Suppressor macrophage treated with lipopolysaccharide for 4 hours (primary cell): ENCODE measurements around the gene ARMC9.
A peak's percentile ranks its signal among the peaks of the same experiment; 100 is the strongest.
"Not testable (repeated sequence)": the region's sequence is repeated elsewhere in the genome, so short reads cannot be mapped to it uniquely, and the experiment has no call there.

Experiments used
- DNase-seq: peaks from one replicate; pipeline ENCODE4 v3.0.0-alpha.2; 2020

ARMC9 gene

DNA sequence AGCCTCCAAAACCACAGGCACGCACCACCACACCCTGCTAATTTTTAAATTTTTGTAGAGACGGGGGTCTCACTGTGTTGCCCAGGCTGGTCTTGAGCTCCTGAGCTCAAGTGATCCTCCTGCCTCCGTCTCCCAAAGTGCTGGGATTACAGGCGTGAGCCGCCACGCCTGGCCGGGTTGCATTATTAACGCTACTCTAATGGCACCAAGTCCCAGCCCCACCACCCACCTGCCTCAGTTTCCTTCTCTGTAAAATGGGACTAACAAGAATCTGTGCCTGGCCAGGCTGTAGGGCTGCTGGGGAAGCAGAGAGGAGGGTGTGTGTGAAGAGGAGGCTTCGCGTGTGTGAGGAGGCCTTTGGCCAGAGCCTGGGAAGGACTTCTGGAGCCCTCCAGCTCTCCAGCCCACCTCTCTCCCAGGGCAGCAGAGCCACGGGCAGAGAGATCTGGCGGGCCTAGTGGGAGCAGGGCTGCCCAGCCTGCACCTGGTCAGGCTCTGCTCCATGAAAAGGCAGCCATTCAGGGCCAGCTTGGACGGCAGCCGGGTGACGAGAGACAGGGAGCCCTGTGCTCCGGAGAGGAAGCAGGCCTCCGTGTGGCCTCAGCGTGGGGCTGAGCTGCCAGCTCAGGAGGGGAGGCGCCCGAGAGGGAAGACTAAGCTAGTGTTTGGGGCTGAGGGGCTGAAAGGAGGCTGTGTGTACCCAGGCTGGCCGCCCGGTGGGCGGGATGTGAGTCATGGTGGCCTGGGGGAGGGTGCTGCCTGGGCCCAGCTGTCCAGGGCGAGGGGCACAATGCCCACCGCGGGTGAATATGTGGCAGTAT is 189.7 kb downstream of the ARMC9 start:
- peak; percentile 62 for DNase-seq

DNA sequence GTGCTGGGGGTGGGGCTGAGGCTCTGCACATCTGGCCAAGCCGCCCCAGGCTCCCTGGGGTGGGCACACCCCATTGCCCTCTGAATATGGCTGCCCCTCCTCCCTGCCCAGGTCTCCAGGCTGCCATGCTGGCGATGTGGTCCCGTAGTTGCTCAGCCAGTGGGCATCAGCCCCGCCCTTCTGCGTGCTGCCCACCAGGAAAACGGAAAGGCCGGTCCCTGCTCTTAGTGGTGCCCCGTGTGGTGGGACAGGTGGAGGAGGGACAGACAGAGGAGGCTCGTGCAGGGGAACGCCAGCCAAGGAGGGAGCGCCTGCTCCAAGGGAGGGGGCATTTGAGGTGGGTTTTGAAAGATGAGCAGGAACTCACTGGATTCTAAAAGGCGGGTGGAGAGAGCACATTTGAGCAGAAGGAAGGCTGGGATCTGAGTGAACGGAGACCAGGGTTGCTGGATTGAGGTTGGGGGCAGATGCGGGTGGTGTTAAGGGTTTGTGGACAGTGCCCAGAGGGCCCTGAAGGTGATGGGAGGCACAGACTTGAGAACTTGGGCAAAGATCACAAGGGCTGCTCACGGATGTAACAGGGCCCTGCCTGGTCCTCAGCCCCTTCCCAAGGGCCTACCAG is 190.4 kb downstream of the ARMC9 start:
- DNase-seq, result no peak

DNA sequence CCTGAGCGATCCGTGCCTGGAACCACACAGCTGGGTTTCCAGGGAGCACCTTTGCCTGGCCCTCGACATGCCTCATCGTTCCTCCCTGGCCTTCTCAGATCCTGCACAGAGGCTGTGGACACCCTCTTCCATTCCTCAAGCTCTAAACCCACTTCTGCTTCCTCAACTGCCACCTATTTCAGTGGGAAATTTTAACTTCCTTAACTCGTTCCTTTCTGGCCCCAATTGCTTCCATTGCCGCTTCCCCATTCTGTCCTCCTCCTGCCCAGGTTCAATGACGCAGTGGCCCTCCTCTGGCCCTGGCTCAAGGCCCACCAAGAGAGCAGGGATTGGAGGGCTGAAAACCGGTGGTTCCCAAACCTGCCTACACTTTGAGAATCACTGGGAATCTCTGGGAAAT is 192.2 kb downstream of the ARMC9 start:
- peak; percentile 49 for DNase-seq

GRCh38 chr2:231391981-231392380 is 193.6 kb downstream of the ARMC9 start:
- DNase-seq, result no peak

DNA sequence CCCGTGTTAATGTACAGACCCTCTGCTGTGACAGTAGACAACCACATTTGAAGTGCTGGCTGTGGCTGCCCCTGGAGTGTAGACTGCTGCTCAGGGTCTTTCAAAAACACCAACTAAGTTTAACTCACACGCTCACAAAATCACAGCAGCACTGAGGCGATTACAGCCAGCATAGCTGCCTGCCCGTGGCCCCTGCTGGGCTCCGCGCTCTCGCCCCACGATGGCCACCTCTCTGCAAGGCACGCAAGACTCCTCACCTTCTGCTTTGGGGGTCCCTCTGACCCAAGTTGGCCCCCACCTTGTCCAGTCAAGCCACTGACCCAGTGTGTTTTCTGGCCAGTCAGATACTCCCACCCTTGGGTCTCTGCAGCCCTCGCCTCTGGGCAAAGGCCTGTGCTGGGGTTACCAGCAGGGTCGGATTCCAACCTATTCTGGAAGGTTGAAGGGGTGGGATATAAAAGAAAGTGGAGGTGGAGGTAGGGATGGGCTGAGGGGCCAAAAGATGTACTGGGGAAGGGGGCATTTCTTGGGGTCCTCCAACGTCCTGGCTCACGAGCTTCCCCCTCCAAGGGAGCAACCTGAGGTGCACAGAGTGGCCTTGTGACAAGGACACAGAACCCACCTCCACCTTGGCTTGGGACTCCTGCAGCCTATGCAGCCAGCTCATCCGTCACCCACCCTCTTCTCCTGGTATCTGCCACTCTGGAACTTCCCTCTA is 194.2 kb downstream of the ARMC9 start:
- no peak for DNase-seq

GRCh38 chr2:231393149-231394131 is 195.0 kb downstream of the ARMC9 start:
- DNase-seq, result no peak

GRCh38 chr2:231394211-231395141 is 196.0 kb downstream of the ARMC9 start:
- no peak for DNase-seq

DNA sequence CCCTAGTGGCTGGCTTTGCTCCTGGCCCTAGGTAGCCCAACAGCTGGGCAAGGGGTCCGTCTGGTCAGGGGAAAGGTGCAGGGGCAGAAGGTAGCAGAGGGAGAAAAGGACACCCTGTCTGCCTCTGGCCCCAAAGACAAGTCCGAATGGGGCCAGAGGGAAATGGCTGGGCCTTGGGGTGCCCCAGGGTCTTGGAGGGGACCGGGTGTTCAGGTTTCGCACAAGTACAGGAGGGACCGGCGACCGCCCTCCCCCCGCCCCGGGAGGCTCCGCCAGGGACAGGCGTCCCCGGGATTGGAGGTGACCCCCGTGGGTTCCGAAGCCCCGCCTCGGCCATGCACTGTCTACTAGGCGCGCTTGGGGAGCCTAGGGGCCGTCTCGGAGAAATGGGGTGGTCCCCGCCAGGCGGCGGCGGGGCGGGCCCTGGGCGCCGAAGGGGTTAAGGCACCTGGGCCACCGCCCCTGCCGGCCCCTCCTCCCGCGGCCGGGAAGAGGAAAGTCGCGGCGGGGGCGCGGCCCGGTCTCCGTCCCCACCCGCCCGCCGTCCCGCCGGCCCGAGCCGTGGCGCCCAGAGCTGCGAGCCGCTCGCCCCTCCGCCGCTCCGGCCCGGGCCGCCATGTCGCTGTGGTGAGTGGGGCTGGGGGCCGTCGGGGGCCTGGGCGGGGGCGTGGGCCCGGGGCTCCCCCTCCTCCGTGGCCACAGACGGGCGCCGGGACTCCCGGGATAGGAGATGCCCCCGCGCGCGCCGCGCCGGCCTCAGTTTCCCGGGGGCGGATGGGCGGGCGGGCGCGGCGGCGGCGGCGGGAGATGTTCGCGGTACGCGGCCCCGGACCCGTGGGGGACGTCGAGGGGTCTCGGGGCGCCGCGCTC is 197.0 kb downstream of the ARMC9 start, which contains the start of gene B3GNT7:
B3GNT7 (plus strand) TSS at position 523 of the 870 bp plus-strand sequence; CDS start at position 617, 94 bp downstream.
- no peak for DNase-seq

- DNase-seq, result no peak
Measured at GRCh38 chr2:231396058-231396821, 197.8 kb downstream of the ARMC9 start.

DNA sequence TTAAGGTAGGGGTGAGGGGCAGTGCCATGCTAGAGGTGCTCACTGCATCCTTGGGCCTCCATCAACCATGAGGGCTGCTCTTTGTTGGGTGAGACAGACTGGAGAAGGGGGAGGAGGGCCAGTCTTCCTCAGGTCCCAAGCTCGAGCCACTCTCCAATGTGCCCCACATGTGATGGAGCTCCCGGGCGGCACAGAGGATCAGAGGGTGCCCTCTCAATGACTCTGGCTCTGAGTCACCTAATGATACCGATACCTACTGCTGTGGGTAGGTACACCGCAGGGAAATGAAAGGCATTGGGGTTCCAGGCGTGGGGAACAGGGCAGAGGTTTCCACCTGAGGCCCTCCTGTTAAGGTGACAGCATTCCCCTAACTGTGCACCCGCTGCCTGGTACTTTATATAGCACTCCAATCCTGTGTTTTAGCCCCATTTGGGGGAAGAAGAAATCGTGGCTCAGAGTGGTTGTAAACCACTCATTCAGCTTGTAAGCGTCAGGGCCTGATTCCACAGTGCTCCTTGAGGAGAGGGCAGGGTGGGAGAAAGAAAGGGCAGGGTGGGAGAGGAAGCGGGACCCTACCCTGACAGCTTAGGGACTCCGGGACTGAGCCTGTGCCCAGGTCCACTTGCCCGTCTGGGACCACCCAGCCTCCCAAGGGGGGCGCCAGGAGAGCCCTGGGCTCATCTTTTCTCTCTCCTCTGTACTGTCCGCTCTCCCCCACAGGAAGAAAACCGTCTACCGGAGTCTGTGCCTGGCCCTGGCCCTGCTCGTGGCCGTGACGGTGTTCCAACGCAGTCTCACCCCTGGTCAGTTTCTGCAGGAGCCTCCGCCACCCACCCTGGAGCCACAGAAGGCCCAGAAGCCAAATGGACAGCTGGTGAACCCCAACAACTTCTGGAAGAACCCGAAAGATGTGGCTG is 198.8 kb downstream of the ARMC9 start:
- no peak for DNase-seq

DNA sequence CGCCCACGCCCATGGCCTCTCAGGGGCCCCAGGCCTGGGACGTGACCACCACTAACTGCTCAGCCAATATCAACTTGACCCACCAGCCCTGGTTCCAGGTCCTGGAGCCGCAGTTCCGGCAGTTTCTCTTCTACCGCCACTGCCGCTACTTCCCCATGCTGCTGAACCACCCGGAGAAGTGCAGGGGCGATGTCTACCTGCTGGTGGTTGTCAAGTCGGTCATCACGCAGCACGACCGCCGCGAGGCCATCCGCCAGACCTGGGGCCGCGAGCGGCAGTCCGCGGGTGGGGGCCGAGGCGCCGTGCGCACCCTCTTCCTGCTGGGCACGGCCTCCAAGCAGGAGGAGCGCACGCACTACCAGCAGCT is 199.5 kb downstream of the ARMC9 start:
- DNase-seq, result no peak

DNA sequence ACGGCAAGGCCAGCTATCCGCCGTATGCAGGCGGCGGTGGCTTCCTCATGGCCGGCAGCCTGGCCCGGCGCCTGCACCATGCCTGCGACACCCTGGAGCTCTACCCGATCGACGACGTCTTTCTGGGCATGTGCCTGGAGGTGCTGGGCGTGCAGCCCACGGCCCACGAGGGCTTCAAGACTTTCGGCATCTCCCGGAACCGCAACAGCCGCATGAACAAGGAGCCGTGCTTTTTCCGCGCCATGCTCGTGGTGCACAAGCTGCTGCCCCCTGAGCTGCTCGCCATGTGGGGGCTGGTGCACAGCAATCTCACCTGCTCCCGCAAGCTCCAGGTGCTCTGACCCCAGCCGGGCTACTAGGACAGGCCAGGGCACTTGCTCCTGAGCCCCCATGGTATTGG is 200.2 kb downstream of the ARMC9 start:
- no peak for DNase-seq

DNA sequence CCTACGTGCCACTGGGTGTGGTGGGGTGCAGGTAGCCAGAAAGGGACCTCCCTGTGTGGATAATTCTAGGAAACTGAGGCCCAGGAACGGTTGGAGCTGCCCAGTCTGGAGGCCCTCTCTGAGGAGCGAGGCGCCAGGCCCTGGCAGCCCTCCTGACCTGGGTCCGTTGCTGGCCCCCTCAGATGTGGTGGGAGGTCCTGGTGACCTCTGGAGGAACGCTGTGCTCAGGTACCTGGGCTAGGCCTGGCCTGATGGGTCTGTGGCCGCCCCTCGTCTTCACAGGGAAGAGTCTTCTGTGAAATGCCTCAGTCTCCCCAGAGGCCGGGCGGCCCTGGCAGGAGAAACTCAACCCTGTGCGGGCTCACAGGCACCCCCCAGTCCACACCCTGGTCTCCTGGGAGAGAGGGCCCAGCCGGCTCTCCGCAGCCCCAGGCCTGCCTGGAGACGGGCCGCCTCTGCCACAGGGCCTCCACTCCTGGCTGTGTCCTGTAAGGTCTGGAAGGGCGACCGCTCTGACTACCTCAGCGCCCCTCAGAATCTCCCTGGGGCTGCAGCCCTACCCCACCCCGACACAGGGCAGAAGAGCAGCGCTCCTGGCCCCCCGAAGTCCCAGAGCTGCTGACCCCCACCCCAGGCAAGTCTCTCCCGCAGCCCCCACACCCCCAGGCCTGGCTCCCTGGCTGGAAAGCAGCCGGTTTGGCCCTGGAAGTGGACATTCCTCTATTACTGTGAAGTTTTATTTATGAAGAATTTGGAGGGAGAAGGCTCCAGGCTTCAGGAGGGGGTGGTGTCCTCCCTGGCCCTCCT is 200.8 kb downstream of the ARMC9 start:
- DNase-seq, result no peak

- no peak for DNase-seq
Measured at GRCh38 chr2:231399853-231400680, 201.6 kb downstream of the ARMC9 start.

DNA sequence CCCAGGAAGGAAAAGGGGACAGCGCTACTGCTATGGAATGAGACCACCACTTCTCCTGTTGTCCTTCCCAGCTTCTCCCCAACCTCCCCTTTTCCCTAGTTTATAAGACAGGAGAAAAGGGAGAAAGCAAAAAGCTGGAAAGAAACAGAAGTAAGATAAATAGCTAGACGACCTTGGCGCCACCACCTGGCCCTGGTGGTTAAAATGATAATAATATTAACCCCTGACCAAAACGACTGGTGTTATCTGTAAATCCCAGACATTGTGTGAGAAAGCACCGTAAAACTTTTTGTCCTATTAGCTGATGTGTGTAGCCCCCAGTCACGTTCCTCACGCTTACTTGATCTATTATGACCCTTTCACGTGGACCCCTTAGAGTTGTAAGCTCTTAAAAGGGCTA is 202.2 kb downstream of the ARMC9 start:
- not testable (repeated sequence) for DNase-seq

DNA sequence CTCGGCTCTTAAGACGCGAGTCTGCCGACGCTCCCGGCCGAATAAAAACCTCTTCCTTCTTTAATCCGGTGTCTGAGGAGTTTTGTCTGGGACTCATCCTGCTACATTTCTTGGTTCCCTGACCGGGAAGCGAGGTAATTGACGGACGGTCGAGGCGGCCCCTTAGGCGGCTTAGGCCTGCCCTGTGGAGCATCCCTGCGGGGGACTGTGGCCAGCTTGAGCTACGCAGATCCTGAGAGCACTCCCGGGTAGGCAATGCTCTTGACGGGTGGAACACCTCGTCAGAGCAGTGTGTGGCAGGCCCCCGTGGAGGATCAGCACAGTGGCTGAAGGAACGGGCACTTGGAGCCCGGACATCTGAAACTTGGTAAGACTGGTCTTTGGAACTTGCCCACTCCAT is 202.7 kb downstream of the ARMC9 start:
- not testable (repeated sequence) for DNase-seq
